HCT116 (cell line): ENCODE data around the gene ZNF181. TPM values are rescaled to one million over a fixed set of nuclear protein-coding genes. Genes with fewer than 3 reads are reported as not detected.

Experiments
- ATAC-seq: fragments of 200-7000 bp; cut with Tn5 transposase; 2 replicates; pipeline ENCODE4 v1.9.1; 2020; ENCODE audit warnings: mild to moderate bottlenecking, moderate library complexity
- BruUV-seq: library from RNA; stranded (reverse); fragments of 400-500 nt; replicated peaks from 2 replicates; lab custom pipeline; 2021; lab: Mats Ljungman, UMichigan
- CTCF ChIA-PET: fragments of 300-600 bp; sonication (Branson Sonifier 250); formaldehyde crosslinking; loops from one replicate; lab custom pipeline; 2021; ENCODE audit warnings: antibody characterized with exemption; lab: Charles Lee
- POLR2A ChIA-PET: fragments of 300-600, 350-600 bp; sonication (Branson Sonifier 250); formaldehyde crosslinking; loops from one replicate; lab custom pipeline; 2021; ENCODE audit warnings: antibody characterized with exemption; lab: Charles Lee
- RAD21 ChIA-PET, 2 experiments: fragments of 300-600 bp; sonication (Branson Sonifier 250); formaldehyde crosslinking; loops; one replicate each; lab custom pipeline; 2023; ENCODE audit warnings: low total read pairs in 2 of 2; ENCODE audit not compliant: uncharacterized antibody in 2 of 2, unreplicated experiment in 2 of 2, low non-redundant PET in 1 of 2; lab: Charles Lee
- DNase-seq: peaks from one replicate; pipeline ENCODE4 v3.0.0-alpha.2; 2010; ENCODE audit warnings: low read depth, low spot score
- H2AFZ ChIP-seq: fragments of 200-600 bp; shearing (Covaris generic), sonication (generic); 2 replicates; pipeline ENCODE4 v1.6.1; 2017; ENCODE audit warnings: low read depth, mixed run types, mixed read lengths, antibody characterized with exemption, low read length; ENCODE audit not compliant: poor library complexity, severe bottlenecking
- H3K27ac ChIP-seq: 2 replicates; pipeline ENCODE4 v1.5.1; 2012; ENCODE audit warnings: low read depth, low read length
- H3K27me3 ChIP-seq: fragments of 200-600 bp; sonication (generic); 2 replicates; pipeline ENCODE4 v1.6.1; 2016; ENCODE audit warnings: mixed run types, low read length, mixed read lengths; ENCODE audit not compliant: insufficient read depth
- H3K36me3 ChIP-seq, 2 experiments: fragments of 200-500 bp in 1 of 2; fragments of 200-600 bp in 1 of 2; sonication (Bioruptor generic) in 1 of 2; sonication (generic) in 1 of 2; 2 replicates each; pipeline versions ENCODE4 v1.5.1 to v1.6.1; 2014 to 2016; ENCODE audit warnings: low read length in 2 of 2, inconsistent platforms in 1 of 2, mixed read lengths in 1 of 2, mixed run types in 1 of 2; ENCODE audit not compliant: insufficient read depth in 2 of 2, control insufficient read depth in 1 of 2
- H3K4me1 ChIP-seq, 2 experiments: fragments of 200-600 bp in 1 of 2; sonication (generic) in 1 of 2; 2 replicates each; pipeline versions ENCODE4 v1.5.1 to v1.6.1; 2012 to 2017; ENCODE audit warnings: low read length in 2 of 2, inconsistent platforms in 1 of 2, mild to moderate bottlenecking in 1 of 2, mixed read lengths in 1 of 2, mixed run types in 1 of 2, moderate library complexity in 1 of 2; ENCODE audit not compliant: insufficient read depth in 2 of 2, control insufficient read depth in 1 of 2
- H3K4me2 ChIP-seq: fragments of 200-600 bp; sonication (generic); 2 replicates; pipeline ENCODE4 v1.6.1; 2017; ENCODE audit warnings: mixed run types, low read length, mixed read lengths
- H3K4me3 ChIP-seq, 2 experiments: fragments of 200-600 bp in 1 of 2; sonication (generic) in 1 of 2; replicated peaks in 1 of 2; 2 replicates each; pipeline ENCODE4 v1.5.1; 2011 to 2016; ENCODE audit warnings: low read length in 2 of 2, control low read depth in 1 of 2, low read depth in 1 of 2, mild to moderate bottlenecking in 1 of 2, mixed read lengths in 1 of 2, mixed run types in 1 of 2
- H3K79me2 ChIP-seq: fragments of 200-600 bp; sonication (generic); 2 replicates; pipeline ENCODE4 v1.6.1; 2017; ENCODE audit warnings: mild to moderate bottlenecking, mixed run types, low read length, moderate library complexity, mixed read lengths; ENCODE audit not compliant: insufficient read depth
- H3K9ac ChIP-seq: fragments of 200-600 bp; sonication (generic); 2 replicates; pipeline ENCODE4 v1.6.1; 2016; ENCODE audit warnings: low read length, mixed read lengths
- H3K9me2 ChIP-seq: fragments of 200-600 bp; sonication (generic), shearing (Covaris generic); 2 replicates; pipeline ENCODE4 v1.6.1; 2017; ENCODE audit warnings: mixed run types, mild to moderate bottlenecking, moderate library complexity; ENCODE audit not compliant: insufficient read depth
- H3K9me3 ChIP-seq, 2 experiments: fragments of 200-500 bp in 1 of 2; fragments of 200-600 bp in 1 of 2; sonication (Bioruptor generic) in 1 of 2; sonication (generic) in 1 of 2; 2 replicates each; pipeline ENCODE4 v1.6.1; 2014 to 2017; ENCODE audit warnings: low read length in 2 of 2, mixed read lengths in 2 of 2, inconsistent platforms in 1 of 2, low read depth in 1 of 2, mild to moderate bottlenecking in 1 of 2, mixed run types in 1 of 2, moderate library complexity in 1 of 2; ENCODE audit not compliant: control insufficient read depth in 1 of 2, insufficient read depth in 1 of 2
- H4K20me1 ChIP-seq: fragments of 200-600 bp; sonication (generic), shearing (Covaris generic); 2 replicates; pipeline ENCODE4 v1.6.1; 2017; ENCODE audit warnings: mixed run types, mild to moderate bottlenecking, moderate library complexity; ENCODE audit not compliant: insufficient read depth
- CBX3 ChIP-seq: IDR thresholded peaks from 2 replicates; pipeline ENCODE4 v1.6.1; 2012; ENCODE audit warnings: low read depth
- CEBPB ChIP-seq: IDR thresholded peaks from 2 replicates; pipeline ENCODE4 v1.6.1; 2012; ENCODE audit warnings: low read depth
- EGR1 ChIP-seq: IDR thresholded peaks from 2 replicates; pipeline ENCODE4 v1.6.1; 2012; ENCODE audit warnings: low read depth
- EZH2phosphoT487 ChIP-seq: fragments of 200-600 bp; IDR thresholded peaks from 2 replicates; pipeline ENCODE4 v1.6.1; 2018; ENCODE audit warnings: antibody characterized with exemption, borderline replicate concordance
- FOSL1 ChIP-seq: IDR thresholded peaks from 2 replicates; pipeline ENCODE4 v1.6.1; 2012; ENCODE audit warnings: low read depth
- POLR2A ChIP-seq: IDR thresholded peaks from 2 replicates; pipeline ENCODE4 v1.7.0; 2011; ENCODE audit warnings: borderline replicate concordance; ENCODE audit not compliant: insufficient read depth, insufficient read length; ENCODE audit errors: extremely low read depth
- POLR2AphosphoS5 ChIP-seq: IDR thresholded peaks from 2 replicates; pipeline ENCODE4 v1.6.1; 2011; ENCODE audit warnings: mild to moderate bottlenecking, low read depth, low read length, moderate library complexity
- RAD21 ChIP-seq: IDR thresholded peaks from 2 replicates; pipeline ENCODE4 v1.6.1; 2012; ENCODE audit warnings: low read depth, mild to moderate bottlenecking
- SP1 ChIP-seq: IDR thresholded peaks from 2 replicates; pipeline ENCODE4 v1.6.1; 2012; ENCODE audit warnings: low read depth
- TCF7L2 ChIP-seq: IDR thresholded peaks from 2 replicates; pipeline ENCODE4 v1.7.0; 2011; ENCODE audit warnings: borderline replicate concordance, inconsistent platforms; ENCODE audit not compliant: insufficient read depth, insufficient read length; ENCODE audit errors: extremely low read depth
- YY1 ChIP-seq: IDR thresholded peaks from 2 replicates; pipeline ENCODE4 v1.6.1; 2011; ENCODE audit warnings: low read length, low read depth, moderate library complexity, mild to moderate bottlenecking; ENCODE audit not compliant: insufficient replicate concordance; ENCODE audit errors: extremely low read depth
- ZFX ChIP-seq: fragments of 450-650 bp; IDR thresholded peaks from 2 replicates; pipeline ENCODE4 v1.6.1; 2017
- intact Hi-C: fragments of 100-400 bp; cut with micrococcal nuclease; formaldehyde crosslinking; loops from 2 replicates; pipeline ENCODE4 v1.10.0; 2022
- total RNA-seq: library from RNA; stranded (reverse); gene quantifications from one replicate; pipeline ENCODE4 v1.2.1, GENCODE V29; 2021; ENCODE audit not compliant: unreplicated experiment
- TF ChIP-seq, protein P1 (sequence below): IDR thresholded peaks from 2 replicates; pipeline ENCODE4 v1.6.1; 2012; ENCODE audit warnings: low read depth
- TF ChIP-seq, protein P2 (sequence below): IDR thresholded peaks from 2 replicates; pipeline ENCODE4 v1.6.1; 2011; ENCODE audit warnings: mild to moderate bottlenecking, low read length, moderate library complexity; ENCODE audit not compliant: insufficient replicate concordance; ENCODE audit errors: extremely low read depth
- TF ChIP-seq, protein P3 (sequence below): IDR thresholded peaks from 2 replicates; pipeline ENCODE4 v1.6.1; 2012
- TF ChIP-seq, protein P4 (sequence below): IDR thresholded peaks from 2 replicates; pipeline ENCODE4 v1.6.1; 2012

The ZNF181 gene
- total RNA-seq, 1 experiment from 2014 or later: 4.0 TPM

DNA sequence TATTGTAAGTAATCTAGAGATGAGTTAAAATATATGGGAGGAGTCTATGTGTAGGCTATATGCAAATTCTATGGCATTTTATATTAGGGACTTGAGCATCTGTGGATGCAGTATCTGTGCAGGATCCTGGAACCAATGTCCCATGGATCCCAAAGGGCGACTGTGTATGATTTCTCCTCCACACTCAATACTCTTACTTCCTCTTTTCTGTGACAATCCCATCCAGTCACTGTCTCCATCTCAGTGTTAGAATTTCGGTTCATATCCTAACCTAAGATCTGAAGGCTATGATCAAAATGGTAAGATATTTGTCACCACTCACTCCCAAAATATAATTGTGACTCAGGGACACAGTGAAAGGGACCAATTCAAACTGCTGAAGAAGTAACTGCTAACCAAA is 54.0 kb downstream of the ZNF181 start (continued):
- TF ChIP-seq, protein P1, sequence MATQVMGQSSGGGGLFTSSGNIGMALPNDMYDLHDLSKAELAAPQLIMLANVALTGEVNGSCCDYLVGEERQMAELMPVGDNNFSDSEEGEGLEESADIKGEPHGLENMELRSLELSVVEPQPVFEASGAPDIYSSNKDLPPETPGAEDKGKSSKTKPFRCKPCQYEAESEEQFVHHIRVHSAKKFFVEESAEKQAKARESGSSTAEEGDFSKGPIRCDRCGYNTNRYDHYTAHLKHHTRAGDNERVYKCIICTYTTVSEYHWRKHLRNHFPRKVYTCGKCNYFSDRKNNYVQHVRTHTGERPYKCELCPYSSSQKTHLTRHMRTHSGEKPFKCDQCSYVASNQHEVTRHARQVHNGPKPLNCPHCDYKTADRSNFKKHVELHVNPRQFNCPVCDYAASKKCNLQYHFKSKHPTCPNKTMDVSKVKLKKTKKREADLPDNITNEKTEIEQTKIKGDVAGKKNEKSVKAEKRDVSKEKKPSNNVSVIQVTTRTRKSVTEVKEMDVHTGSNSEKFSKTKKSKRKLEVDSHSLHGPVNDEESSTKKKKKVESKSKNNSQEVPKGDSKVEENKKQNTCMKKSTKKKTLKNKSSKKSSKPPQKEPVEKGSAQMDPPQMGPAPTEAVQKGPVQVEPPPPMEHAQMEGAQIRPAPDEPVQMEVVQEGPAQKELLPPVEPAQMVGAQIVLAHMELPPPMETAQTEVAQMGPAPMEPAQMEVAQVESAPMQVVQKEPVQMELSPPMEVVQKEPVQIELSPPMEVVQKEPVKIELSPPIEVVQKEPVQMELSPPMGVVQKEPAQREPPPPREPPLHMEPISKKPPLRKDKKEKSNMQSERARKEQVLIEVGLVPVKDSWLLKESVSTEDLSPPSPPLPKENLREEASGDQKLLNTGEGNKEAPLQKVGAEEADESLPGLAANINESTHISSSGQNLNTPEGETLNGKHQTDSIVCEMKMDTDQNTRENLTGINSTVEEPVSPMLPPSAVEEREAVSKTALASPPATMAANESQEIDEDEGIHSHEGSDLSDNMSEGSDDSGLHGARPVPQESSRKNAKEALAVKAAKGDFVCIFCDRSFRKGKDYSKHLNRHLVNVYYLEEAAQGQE: no peak
- no peak for TF ChIP-seq TCF7L2

DNA sequence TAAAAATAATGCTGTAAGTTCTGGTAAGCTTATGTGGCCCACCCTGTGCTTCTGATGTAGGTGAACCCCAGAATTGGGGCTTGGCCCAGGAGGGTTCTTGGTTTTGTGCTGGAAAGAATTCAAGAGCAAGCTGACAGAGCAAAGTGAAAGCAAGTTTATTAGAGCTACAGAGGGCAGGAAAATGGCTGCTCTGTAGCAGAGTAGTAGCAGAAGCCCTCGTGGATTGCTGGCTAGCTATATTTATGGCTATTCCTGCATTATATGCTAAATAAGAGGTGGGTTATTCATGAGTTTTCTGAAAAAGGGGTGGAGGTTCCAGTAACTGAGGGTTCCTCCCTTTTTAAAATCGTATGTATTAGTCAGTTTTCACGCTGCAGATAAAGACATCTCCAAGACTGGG is 59.5 kb downstream of the ZNF181 start:
- Histone ChIP-seq H3K79me2 (no peaks in the 10 kb centered on the region), H3K9ac (no peak overlapping the region), H2AFZ (no peak overlapping the region), H3K36me3 (no peaks in the 10 kb centered on the region), H3K4me1 (no peaks in the 10 kb centered on the region), H4K20me1 (no peaks in the 10 kb centered on the region), H3K27me3 (no peaks in the 10 kb centered on the region)
- ATAC-seq: no peak
- TF ChIP-seq, protein P2, sequence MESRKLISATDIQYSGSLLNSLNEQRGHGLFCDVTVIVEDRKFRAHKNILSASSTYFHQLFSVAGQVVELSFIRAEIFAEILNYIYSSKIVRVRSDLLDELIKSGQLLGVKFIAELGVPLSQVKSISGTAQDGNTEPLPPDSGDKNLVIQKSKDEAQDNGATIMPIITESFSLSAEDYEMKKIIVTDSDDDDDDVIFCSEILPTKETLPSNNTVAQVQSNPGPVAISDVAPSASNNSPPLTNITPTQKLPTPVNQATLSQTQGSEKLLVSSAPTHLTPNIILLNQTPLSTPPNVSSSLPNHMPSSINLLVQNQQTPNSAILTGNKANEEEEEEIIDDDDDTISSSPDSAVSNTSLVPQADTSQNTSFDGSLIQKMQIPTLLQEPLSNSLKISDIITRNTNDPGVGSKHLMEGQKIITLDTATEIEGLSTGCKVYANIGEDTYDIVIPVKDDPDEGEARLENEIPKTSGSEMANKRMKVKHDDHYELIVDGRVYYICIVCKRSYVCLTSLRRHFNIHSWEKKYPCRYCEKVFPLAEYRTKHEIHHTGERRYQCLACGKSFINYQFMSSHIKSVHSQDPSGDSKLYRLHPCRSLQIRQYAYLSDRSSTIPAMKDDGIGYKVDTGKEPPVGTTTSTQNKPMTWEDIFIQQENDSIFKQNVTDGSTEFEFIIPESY: no peak
- no peak for TF ChIP-seq ZFX
- TF ChIP-seq POLR2A: no peak
- TF ChIP-seq, protein P3, sequence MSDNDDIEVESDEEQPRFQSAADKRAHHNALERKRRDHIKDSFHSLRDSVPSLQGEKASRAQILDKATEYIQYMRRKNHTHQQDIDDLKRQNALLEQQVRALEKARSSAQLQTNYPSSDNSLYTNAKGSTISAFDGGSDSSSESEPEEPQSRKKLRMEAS: no peak
- no peak for TF ChIP-seq CEBPB
- no peak for TF ChIP-seq CBX3
- TF ChIP-seq EZH2phosphoT487: no peak
- no peak for TF ChIP-seq RAD21
- TF ChIP-seq, protein P1: no peak
- TF ChIP-seq SP1: no peak
- no peak for TF ChIP-seq FOSL1
- no peak for TF ChIP-seq YY1
- TF ChIP-seq POLR2AphosphoS5: no peak
- TF ChIP-seq, protein P4, sequence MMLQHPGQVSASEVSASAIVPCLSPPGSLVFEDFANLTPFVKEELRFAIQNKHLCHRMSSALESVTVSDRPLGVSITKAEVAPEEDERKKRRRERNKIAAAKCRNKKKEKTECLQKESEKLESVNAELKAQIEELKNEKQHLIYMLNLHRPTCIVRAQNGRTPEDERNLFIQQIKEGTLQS: no peak
- TF ChIP-seq EGR1: no peak
- TF ChIP-seq, all 23 proteins: peak for 0
- intact Hi-C loops: no loop called here
- H3K4me2 ChIP-seq: no peak overlapping the region
- H3K4me3 ChIP-seq: no peak overlapping the region
- RAD21 ChIA-PET: no interaction called here
- CTCF ChIA-PET: no interaction called here
- no peak for DNase-seq
- no TSS peak for BruUV-seq
- no peaks in the 10 kb centered on the region for H3K9me2 ChIP-seq
- POLR2A ChIA-PET: no interaction called here
- H3K9me3 ChIP-seq: peaks cover 0 to 10% of the 10 kb centered on the region in 2 experiments; a peak in 1 of 4 replicates
- H3K27ac ChIP-seq: no peak overlapping the region
